GM23338 (cell line): ENCODE measurements around the gene SNRNP200. TPM values are rescaled to one million over a fixed set of nuclear protein-coding genes. Genes with fewer than 3 reads are reported as not detected.
A peak's percentile ranks its signal among the peaks of the same experiment; 100 is the strongest.

ENCODE experiments used
- ATAC-seq: fragments of 200-7000 bp; cut with Tn5 transposase; 3 replicates; pipeline ENCODE4 v1.9.1; 2020
- DNase-seq: peaks from one replicate; pipeline ENCODE4 v3.0.0-alpha.2; 2015; ENCODE audit warnings: low spot score
- H2AFZ ChIP-seq: fragments of 200-600 bp; sonication (generic); 2 replicates; pipeline ENCODE4 v1.8.0; 2016; ENCODE audit warnings: antibody characterized with exemption, mild to moderate bottlenecking, moderate library complexity
- H3F3A ChIP-seq: fragments of 200-600 bp; sonication (generic); replicated peaks from 2 replicates; pipeline ENCODE4 v1.8.0; 2017; ENCODE audit warnings: antibody characterized with exemption, mixed run types, low read depth
- H3K27ac ChIP-seq: fragments of 200-600 bp; sonication (generic); 2 replicates; pipeline ENCODE4 v1.6.1; 2016; ENCODE audit warnings: low read depth
- H3K27me3 ChIP-seq: fragments of 200-600 bp; sonication (generic); 2 replicates; pipeline ENCODE4 v1.8.0; 2016; ENCODE audit warnings: mild to moderate bottlenecking, mixed run types, moderate library complexity; ENCODE audit not compliant: insufficient read depth
- H3K36me3 ChIP-seq: fragments of 200-600 bp; sonication (generic); 2 replicates; pipeline ENCODE4 v1.8.0; 2016; ENCODE audit warnings: mild to moderate bottlenecking; ENCODE audit not compliant: insufficient read depth
- H3K4me1 ChIP-seq: fragments of 200-600 bp; sonication (generic); 2 replicates; pipeline ENCODE4 v1.8.0; 2016; ENCODE audit warnings: mild to moderate bottlenecking, moderate library complexity; ENCODE audit not compliant: insufficient read depth
- H3K4me2 ChIP-seq: fragments of 200-600 bp; sonication (generic); 2 replicates; pipeline ENCODE4 v1.7.1; 2017; ENCODE audit warnings: mixed run types
- H3K4me3 ChIP-seq: fragments of 200-600 bp; sonication (generic); 2 replicates; pipeline ENCODE4 v1.6.1; 2016; ENCODE audit warnings: mixed run types
- H3K79me2 ChIP-seq: fragments of 200-600 bp; sonication (generic); replicated peaks from 2 replicates; pipeline ENCODE4 v1.8.0; 2017; ENCODE audit warnings: mild to moderate bottlenecking; ENCODE audit not compliant: insufficient read depth
- H3K9me2 ChIP-seq: fragments of 200-600 bp; sonication (generic); 2 replicates; pipeline ENCODE4 v1.8.0; 2017; ENCODE audit not compliant: insufficient read depth
- H4K20me1 ChIP-seq: fragments of 200-600 bp; sonication (generic); replicated peaks from 2 replicates; pipeline ENCODE4 v1.8.0; 2017; ENCODE audit warnings: mild to moderate bottlenecking; ENCODE audit not compliant: insufficient read depth
- H3K27ac Mint-ChIP-seq: 2 replicates; pipeline ENCODE4 v1.8.0; 2020; ENCODE audit warnings: inconsistent platforms, mild to moderate bottlenecking, moderate library complexity, mixed read lengths
- H3K27me3 Mint-ChIP-seq: 3 replicates; pipeline ENCODE4 v1.8.0; 2022; ENCODE audit warnings: low read depth, mild to moderate bottlenecking, moderate library complexity, mixed read lengths, inconsistent platforms; ENCODE audit not compliant: insufficient read depth, poor library complexity
- H3K36me3 Mint-ChIP-seq: 3 replicates; pipeline ENCODE4 v1.8.0; 2021; ENCODE audit warnings: low read depth, mild to moderate bottlenecking, inconsistent platforms, moderate library complexity, mixed read lengths
- H3K4me1 Mint-ChIP-seq: 3 replicates; pipeline ENCODE4 v1.8.0; 2020; ENCODE audit warnings: mild to moderate bottlenecking, inconsistent platforms, mixed read lengths
- H3K4me3 Mint-ChIP-seq: 3 replicates; pipeline ENCODE4 v1.8.0; 2021; ENCODE audit warnings: moderate library complexity, mild to moderate bottlenecking, inconsistent platforms, mixed read lengths
- H3K9me3 Mint-ChIP-seq: 3 replicates; pipeline ENCODE4 v1.8.0; 2020; ENCODE audit warnings: moderate library complexity, mild to moderate bottlenecking, inconsistent platforms, mixed read lengths
- CREB1 ChIP-seq: fragments of 250-450 bp; sonication (Bioruptor Pico); IDR thresholded peaks from 2 replicates; pipeline ENCODE4 v1.5.0; 2020; ENCODE audit warnings: low read depth, mild to moderate bottlenecking, moderate library complexity
- CTCF ChIP-seq, 2 experiments: fragments of 200-600 bp in 1 of 2; sonication (generic) in 1 of 2; conservative IDR thresholded peaks; 2 replicates each; pipeline versions ENCODE4 v1.5.1 to v1.6.1; 2016 to 2017; ENCODE audit warnings: antibody characterized with exemption in 2 of 2, low read depth in 2 of 2, mild to moderate bottlenecking in 2 of 2, moderate library complexity in 1 of 2
- EZH2 ChIP-seq: fragments of 200-600 bp; sonication (generic); IDR thresholded peaks from one replicate; pipeline ENCODE4 v1.8.0; 2017; ENCODE audit warnings: antibody characterized with exemption, mild to moderate bottlenecking, low read depth; ENCODE audit not compliant: unreplicated experiment
- EZH2phosphoT487 ChIP-seq: fragments of 200-600 bp; sonication (generic); IDR thresholded peaks from one replicate; pipeline ENCODE4 v1.8.1; 2018; ENCODE audit warnings: antibody characterized with exemption; ENCODE audit not compliant: unreplicated experiment
- JUNB ChIP-seq: IDR thresholded peaks from one replicate; pipeline ENCODE4 v1.6.1; 2016; ENCODE audit warnings: antibody characterized with exemption; ENCODE audit not compliant: unreplicated experiment
- NANOG ChIP-seq: IDR thresholded peaks from 2 replicates; pipeline ENCODE4 v1.6.1; 2016; ENCODE audit warnings: antibody characterized with exemption, borderline replicate concordance
- POLR2AphosphoS5 ChIP-seq: IDR thresholded peaks from 2 replicates; pipeline ENCODE4 v1.6.1; 2016; ENCODE audit warnings: antibody characterized with exemption, low read depth
- STAT1 ChIP-seq: IDR thresholded peaks from one replicate; pipeline ENCODE4 v1.6.1; 2016; ENCODE audit warnings: antibody characterized with exemption; ENCODE audit not compliant: unreplicated experiment
- ZNF114 ChIP-seq: fragments of 250-450 bp; sonication (Bioruptor Pico); IDR thresholded peaks from 2 replicates; pipeline ENCODE4 v1.5.0; 2020; ENCODE audit warnings: mild to moderate bottlenecking, moderate library complexity
- ZNF331 ChIP-seq: fragments of 250-450 bp; sonication (Bioruptor Pico); IDR thresholded peaks from 2 replicates; pipeline ENCODE4 v1.5.0; 2020; ENCODE audit warnings: low read depth, mild to moderate bottlenecking, moderate library complexity
- ZNF462 ChIP-seq: fragments of 250-450 bp; sonication (Bioruptor Pico); IDR thresholded peaks from 2 replicates; pipeline ENCODE4 v1.5.0; 2020; ENCODE audit warnings: mild to moderate bottlenecking, moderate library complexity
- polyA plus RNA-seq: library from polyadenylated mRNA; unstranded; fragments of >200 nt; fragmentation: Nextera tagmentation; extraction: Ambion mirVana; gene quantifications from 2 replicates; pipeline ENCODE4 v1.2.1, GENCODE V29; 2016
- total RNA-seq: library from RNA; depleted of rRNA; stranded (reverse); fragments of >200 nt; shearing (Covaris generic); gene quantifications from 2 replicates; pipeline ENCODE4 v1.2.3, GENCODE V29; 2014
- TF ChIP-seq, protein P1 (sequence below): IDR thresholded peaks from one replicate; pipeline ENCODE4 v1.6.1; 2018; ENCODE audit warnings: antibody characterized with exemption; ENCODE audit not compliant: unreplicated experiment
- TF ChIP-seq, protein P2 (sequence below): IDR thresholded peaks from 2 replicates; pipeline ENCODE4 v1.6.1; 2016; ENCODE audit warnings: antibody characterized with exemption

SNRNP200 gene
- total and polyA plus RNA-seq, 2 experiments from 2014 or later = 70.7 to 179 TPM

- Histone ChIP-seq H2AFZ (peak within 1 kb of the TSS; percentile 83), H3K79me2 (peaks cover 53% of the 10 kb centered on the region)
- H3K4me3 Mint-ChIP-seq = peak within 1 kb of the TSS; percentile 100
Measured at GRCh38 chr2:96265840-96266679, 39.3 kb downstream of the SNRNP200 start, which contains the start of the genes CIAO1 and TMEM127. Gene CIAO1, plus strand, starts transcription at chr2:96266225. Its CDS starts 126 bp downstream, at chr2:96266351. Gene TMEM127, minus strand, starts transcription at chr2:96265997. Its CDS starts 616 bp downstream, at chr2:96265381.

More at GRCh38 chr2:96265840-96266679, 39.3 kb downstream of the SNRNP200 start, which contains the start of the genes CIAO1 and TMEM127:
- TF ChIP-seq NANOG = no peak
- TF ChIP-seq CTCF (conservative IDR thresholded peaks at IDR 0.05; ENCODE audit: low read depth in 2 of 2) = peak; percentile 1 to 20; a peak in 1 of 4 replicates
- TF ChIP-seq ZNF114 (CRISPR knock-in tag) = no peak
- TF ChIP-seq STAT1 = no peak
- TF ChIP-seq, protein P1, sequence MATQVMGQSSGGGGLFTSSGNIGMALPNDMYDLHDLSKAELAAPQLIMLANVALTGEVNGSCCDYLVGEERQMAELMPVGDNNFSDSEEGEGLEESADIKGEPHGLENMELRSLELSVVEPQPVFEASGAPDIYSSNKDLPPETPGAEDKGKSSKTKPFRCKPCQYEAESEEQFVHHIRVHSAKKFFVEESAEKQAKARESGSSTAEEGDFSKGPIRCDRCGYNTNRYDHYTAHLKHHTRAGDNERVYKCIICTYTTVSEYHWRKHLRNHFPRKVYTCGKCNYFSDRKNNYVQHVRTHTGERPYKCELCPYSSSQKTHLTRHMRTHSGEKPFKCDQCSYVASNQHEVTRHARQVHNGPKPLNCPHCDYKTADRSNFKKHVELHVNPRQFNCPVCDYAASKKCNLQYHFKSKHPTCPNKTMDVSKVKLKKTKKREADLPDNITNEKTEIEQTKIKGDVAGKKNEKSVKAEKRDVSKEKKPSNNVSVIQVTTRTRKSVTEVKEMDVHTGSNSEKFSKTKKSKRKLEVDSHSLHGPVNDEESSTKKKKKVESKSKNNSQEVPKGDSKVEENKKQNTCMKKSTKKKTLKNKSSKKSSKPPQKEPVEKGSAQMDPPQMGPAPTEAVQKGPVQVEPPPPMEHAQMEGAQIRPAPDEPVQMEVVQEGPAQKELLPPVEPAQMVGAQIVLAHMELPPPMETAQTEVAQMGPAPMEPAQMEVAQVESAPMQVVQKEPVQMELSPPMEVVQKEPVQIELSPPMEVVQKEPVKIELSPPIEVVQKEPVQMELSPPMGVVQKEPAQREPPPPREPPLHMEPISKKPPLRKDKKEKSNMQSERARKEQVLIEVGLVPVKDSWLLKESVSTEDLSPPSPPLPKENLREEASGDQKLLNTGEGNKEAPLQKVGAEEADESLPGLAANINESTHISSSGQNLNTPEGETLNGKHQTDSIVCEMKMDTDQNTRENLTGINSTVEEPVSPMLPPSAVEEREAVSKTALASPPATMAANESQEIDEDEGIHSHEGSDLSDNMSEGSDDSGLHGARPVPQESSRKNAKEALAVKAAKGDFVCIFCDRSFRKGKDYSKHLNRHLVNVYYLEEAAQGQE = no peak
- no peak for TF ChIP-seq JUNB
- no peak for TF ChIP-seq EZH2
- TF ChIP-seq, protein P2, sequence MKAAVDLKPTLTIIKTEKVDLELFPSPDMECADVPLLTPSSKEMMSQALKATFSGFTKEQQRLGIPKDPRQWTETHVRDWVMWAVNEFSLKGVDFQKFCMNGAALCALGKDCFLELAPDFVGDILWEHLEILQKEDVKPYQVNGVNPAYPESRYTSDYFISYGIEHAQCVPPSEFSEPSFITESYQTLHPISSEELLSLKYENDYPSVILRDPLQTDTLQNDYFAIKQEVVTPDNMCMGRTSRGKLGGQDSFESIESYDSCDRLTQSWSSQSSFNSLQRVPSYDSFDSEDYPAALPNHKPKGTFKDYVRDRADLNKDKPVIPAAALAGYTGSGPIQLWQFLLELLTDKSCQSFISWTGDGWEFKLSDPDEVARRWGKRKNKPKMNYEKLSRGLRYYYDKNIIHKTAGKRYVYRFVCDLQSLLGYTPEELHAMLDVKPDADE = peak; percentile 99
- peak; percentile 96 for TF ChIP-seq CREB1 (CRISPR knock-in tag)
- peak; percentile 74 for TF ChIP-seq POLR2AphosphoS5
- TF ChIP-seq EZH2phosphoT487 = no peak
- no peak for TF ChIP-seq ZNF331
- no peak for TF ChIP-seq ZNF462 (CRISPR knock-in tag)
- Histone ChIP-seq H3K4me1 (peaks cover 10% of the 10 kb centered on the region; the same call in 1 of the 2 replicates), H3K4me2 (peak within 1 kb of the TSS; percentile 96), H3F3A (peaks cover 10% of the 10 kb centered on the region), H3K36me3 (peaks cover 15% of the 10 kb centered on the region), H3K4me3 (peak within 1 kb of the TSS; percentile 100), H3K27ac (no peak within 1 kb of the TSS), H4K20me1 (peaks cover 39% of the 10 kb centered on the region), H3K9me2 (no peaks in the 10 kb centered on the region), H3K27me3 (no peaks in the 10 kb centered on the region)
- peaks cover 36% of the 10 kb centered on the region for H3K36me3 Mint-ChIP-seq
- peak; percentile 98 for DNase-seq
- H3K27me3 Mint-ChIP-seq = peaks cover 11% of the 10 kb centered on the region
- ATAC-seq = peak; percentile 93
- H3K4me1 Mint-ChIP-seq = peaks cover 17% of the 10 kb centered on the region
- peak within 1 kb of the TSS; percentile 90 for H3K27ac Mint-ChIP-seq
- no peaks in the 10 kb centered on the region; the same call in 2 of the 3 replicates for H3K9me3 Mint-ChIP-seq
